A549 treated with Hydrocortisone at 1 μM for 4 hours (cell line): ENCODE data around the gene DYNLT1. TPM values are rescaled to one million over a fixed set of nuclear protein-coding genes. Genes with fewer than 3 reads are reported as not detected.

Experiments used
- total RNA-seq: library from RNA; stranded (reverse); fragments of 200-300 nt; extraction: Qiagen RNA extraction; gene quantifications from 5 replicates; pipeline ENCODE4 v1.2.3, GENCODE V29; 2022

Gene DYNLT1
- total RNA-seq, result 112 to 115 TPM (median 113 TPM) in 5 replicates

GRCh38 chr6:158644231-158645063, at the start of gene DYNLT1:
Gene DYNLT1 (minus strand): TSS chr6:158644743. CDS start chr6:158644708, 35 bp downstream.

DNA sequence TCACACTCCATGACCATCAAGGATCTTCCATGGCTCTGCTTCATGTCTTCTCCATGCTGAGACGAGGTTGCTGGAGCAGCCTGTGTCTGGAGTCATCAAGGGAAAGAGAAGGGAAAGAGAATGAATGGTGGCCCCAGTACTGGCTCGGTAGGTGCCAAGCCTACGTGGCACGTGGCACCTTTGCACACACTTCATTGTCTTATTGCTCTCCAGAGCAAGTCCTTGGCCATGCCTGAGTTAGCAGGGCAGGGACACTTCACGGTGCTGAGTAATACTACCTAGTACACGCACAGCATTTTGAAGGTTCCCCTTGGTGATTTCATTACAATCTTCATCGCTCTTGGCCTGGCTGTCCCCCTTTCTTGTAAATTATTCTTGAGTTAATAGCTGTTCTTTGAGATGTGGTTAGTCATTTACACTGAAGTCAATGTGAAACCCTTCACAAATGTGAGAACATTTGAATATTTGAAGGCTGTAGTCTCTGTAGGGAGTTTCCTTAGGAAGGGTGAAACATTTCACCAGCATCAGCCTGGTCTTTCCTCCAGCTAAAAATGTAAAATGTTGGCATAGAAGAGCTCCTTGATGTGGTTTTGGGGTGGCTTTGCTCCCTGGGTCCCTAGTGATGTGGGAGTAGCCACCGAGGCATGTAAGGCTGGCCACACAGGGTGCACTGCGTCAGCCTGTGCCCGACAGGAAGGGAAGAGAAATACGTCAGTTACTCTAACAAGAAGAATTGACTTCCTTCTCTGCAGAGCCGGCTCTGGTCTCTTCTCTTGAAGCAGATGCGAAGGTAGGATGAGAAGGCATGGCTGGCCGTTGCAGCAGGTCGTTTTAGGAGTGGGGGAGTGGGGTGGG, 5.0 kb upstream of the DYNLT1 start, which contains the start of gene SYTL3:
Gene SYTL3, plus strand, starts transcription at position 766 of the 855 bp plus-strand sequence. CDS start 13,215 bp downstream, outside the sequence.

Other genes with a start within 250 kb of the DYNLT1 start
- gene TMEM181, start 84.7 kb downstream of the DYNLT1 start, total RNA-seq, result 11.6 to 17.0 TPM (median 14.8 TPM) in 5 replicates
- 1.3 to 1.9 TPM (median 1.6 TPM) in 5 replicates for gene SYTL3, start 5.3 kb upstream of the DYNLT1 start, total RNA-seq
- 395 to 538 TPM (median 436 TPM) in 5 replicates for gene EZR, start 174.6 kb upstream of the DYNLT1 start, total RNA-seq